NB4 (cell line): ENCODE measurements around the gene VDAC1.

Experiments
- CTCF ChIP-seq: IDR thresholded peaks from one replicate; pipeline ENCODE4 v1.5.1; 2012; ENCODE audit warnings: low read depth, low read length
- MAX ChIP-seq: IDR thresholded peaks from 2 replicates; pipeline ENCODE4 v1.6.1; 2011; ENCODE audit warnings: low read depth, low read length
- POLR2A ChIP-seq: IDR thresholded peaks from 2 replicates; pipeline ENCODE4 v1.6.1; 2011; ENCODE audit warnings: mild to moderate bottlenecking; ENCODE audit not compliant: insufficient read length; ENCODE audit errors: extremely low read depth

DNA sequence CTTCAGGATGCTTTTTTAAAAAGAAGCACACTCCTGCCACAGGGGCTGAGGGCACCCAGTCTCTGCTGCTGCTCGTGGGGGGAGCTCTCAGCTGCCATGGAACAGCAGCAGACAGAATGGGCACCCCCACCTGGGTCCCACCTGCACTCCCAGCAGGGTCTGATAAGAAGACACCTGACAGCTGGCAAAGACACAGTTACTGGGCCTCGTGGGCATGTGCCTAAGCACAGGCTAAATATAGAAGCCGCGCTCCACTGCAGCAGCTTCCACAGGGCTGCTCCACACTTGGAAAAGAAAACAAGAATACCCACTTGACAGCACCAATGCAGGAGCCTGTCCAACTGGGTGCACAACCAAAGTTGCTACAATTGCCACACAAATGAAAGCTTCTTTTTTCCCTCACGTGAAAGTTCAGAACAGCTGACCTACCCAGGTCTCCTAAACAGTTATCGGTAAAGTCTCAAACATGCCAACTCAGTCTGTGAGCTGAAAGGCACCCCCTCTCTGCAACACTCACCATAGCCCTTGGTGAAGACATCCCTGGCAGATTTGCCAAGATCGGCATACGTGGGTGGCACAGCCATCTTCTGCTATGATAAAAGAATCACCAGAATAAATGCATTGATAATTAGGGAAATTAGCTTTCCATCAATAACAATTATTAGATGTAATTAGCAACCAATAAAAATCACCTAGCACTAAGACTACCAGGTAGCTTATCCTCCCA lies 12.2 kb downstream of the VDAC1 start:
- TF ChIP-seq CTCF (no peak), MAX (no peak), POLR2A (no peak)
